Panc1 (cell line): ENCODE data around the gene NIPAL1.

Source experiments
- CTCF ChIP-seq: fragments of 450-650 bp; IDR thresholded peaks from 2 replicates; pipeline ENCODE4 v1.5.1; 2017; ENCODE audit warnings: mild to moderate bottlenecking
- POLR2AphosphoS5 ChIP-seq: IDR thresholded peaks from 2 replicates; pipeline ENCODE4 v1.6.1; 2012; ENCODE audit warnings: mild to moderate bottlenecking, low read depth, low read length, moderate library complexity
- REST ChIP-seq, 2 experiments: IDR thresholded peaks; 2 replicates each; pipeline ENCODE4 v1.6.1; 2011 to 2012; ENCODE audit warnings: low read depth in 2 of 2, control low read depth in 1 of 2, low read length in 1 of 2, mild to moderate bottlenecking in 1 of 2, moderate library complexity in 1 of 2; ENCODE audit not compliant: insufficient read depth in 1 of 2

DNA sequence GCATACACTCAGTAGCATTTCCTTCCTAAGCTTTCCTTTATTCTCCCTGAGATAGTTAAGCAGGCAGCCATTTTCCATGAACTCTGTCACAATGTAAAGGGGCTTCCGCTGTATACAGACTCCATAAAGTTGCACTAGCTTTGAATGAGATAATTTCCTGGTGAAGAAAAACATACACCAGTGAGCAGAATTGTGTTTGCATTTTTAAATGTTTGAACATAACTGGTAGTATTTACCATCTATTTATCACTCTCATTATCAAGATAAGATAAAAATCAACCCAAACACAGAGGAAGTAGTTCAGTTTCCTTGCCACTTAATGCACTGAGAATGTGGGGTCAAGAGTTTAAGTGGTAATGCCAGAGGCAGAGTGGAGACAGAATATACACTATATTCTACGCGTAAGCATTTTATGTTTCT lies 63.4 kb downstream of the NIPAL1 start:
- TF ChIP-seq CTCF = no peak
- TF ChIP-seq POLR2AphosphoS5 = no peak
- TF ChIP-seq REST (IDR thresholded peaks at IDR 0.05; ENCODE audit: insufficient read depth in 1 of 2, low read depth in 2 of 2, low read length in 1 of 2) = no peak
